ENCODE data around the gene TMEM271. TPM values are rescaled to one million over a fixed set of nuclear protein-coding genes. Genes with fewer than 3 reads are reported as not detected.

The TMEM271 gene
- total and polyA plus RNA-seq, 2 donors (not counting 3 experiments of a cell fraction or from before 2014, with no cell fraction given): not detected

DNA sequence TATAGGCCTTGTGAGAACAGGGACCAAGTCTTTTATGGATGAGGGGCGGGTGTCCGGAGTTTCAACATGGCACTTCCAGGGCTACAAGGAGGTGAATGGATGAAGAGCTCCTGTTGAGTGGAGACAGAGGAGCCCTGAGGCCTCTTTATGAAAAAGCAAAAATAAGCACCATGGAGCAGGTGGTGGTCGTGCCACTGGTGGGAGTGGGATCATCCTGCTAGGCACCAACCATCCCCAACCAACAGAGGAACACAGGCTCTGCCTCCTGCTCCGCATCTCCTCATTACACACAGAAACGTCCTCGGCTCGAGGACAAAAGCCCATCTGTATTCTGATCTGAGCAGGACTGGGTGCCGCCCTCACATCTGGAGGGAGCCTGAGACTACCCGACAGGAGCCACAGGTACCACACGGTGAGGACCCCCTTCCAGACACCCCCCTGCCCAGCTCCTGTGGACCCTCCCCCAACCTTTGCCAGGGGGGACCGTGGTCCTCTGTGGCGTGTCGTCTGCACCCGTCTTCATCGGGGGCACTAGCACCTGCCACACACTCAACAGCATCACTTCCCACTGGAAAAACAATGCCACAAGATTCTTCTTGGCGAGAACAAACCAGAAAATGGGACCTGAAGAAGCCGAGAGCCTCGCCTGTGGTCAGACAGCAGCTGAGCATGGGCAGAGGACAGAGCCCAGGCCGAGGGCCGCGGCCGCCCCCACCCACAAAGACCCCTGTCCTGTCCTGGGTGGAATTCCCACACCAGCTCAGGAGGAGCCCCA, 45.4 kb upstream of the TMEM271 start:
- POLR2A ChIA-PET: no interaction called here
- FAIRE-seq (no peak), DNase-seq (ENCODE audit: low read depth, low spot score) (no peak)
- Histone ChIP-seq H3K79me2 (ENCODE audit: control insufficient read depth, insufficient read depth, low read length) (no peaks in the 10 kb centered on the region), H3K4me3 (replicated peaks in 1 of 3; ENCODE audit: insufficient read depth in 1 of 3, low read depth in 1 of 3, low read length in 3 of 3) (no peak overlapping the region), H4K20me1 (replicated peaks; ENCODE audit: control insufficient read depth, extremely low read depth, insufficient read depth, low read length) (no peaks in the 10 kb centered on the region), H3K9me1 (replicated peaks; ENCODE audit: control insufficient read depth, extremely low read depth, insufficient read depth, low read length) (no peaks in the 10 kb centered on the region), H2AFZ (ENCODE audit: low read depth, low read length) (no peak overlapping the region), H3K36me3 (ENCODE audit: control insufficient read depth in 2 of 2, extremely low read depth in 1 of 2, insufficient read depth in 2 of 2, low read length in 2 of 2) (no peaks in the 10 kb centered on the region), H3K9me3 (replicated peaks; ENCODE audit: control insufficient read depth, insufficient read depth, low read length) (no peaks in the 10 kb centered on the region), H3K4me2 (ENCODE audit: insufficient read depth, low read length) (no peak overlapping the region), H3K9ac (replicated peaks; ENCODE audit: extremely low read depth, insufficient read depth, low read length) (no peak overlapping the region), H3K27ac (ENCODE audit: insufficient read depth, low read depth, low read length) (no peak overlapping the region), H3K27me3 (ENCODE audit: control insufficient read depth in 2 of 2, insufficient read depth in 2 of 2, low read length in 2 of 2) (no peaks in the 10 kb centered on the region), H3K4me1 (ENCODE audit: control insufficient read depth, extremely low read depth, insufficient read depth, low read length) (no peaks in the 10 kb centered on the region)
- no TSS peak for BruUV-seq (replicated peaks)
- TF ChIP-seq EZH2 (IDR thresholded peaks at IDR 0.05; ENCODE audit: borderline replicate concordance, low read depth, low read length, severe bottlenecking) (no peak), POLR2A (IDR thresholded peaks at IDR 0.05; ENCODE audit: low read depth, low read length) (no peak), MYC (IDR thresholded peaks at IDR 0.05; ENCODE audit: low read depth, low read length) (no peak), FOS (IDR thresholded peaks at IDR 0.05; ENCODE audit: borderline replicate concordance, insufficient read depth, low read length) (no peak), JUN (IDR thresholded peaks at IDR 0.05; ENCODE audit: borderline replicate concordance, insufficient read depth, insufficient read length, low read depth) (no peak), GATA2 (IDR thresholded peaks at IDR 0.05; ENCODE audit: insufficient read depth, insufficient read length, low read depth, low read length) (no peak), POLR2AphosphoS5 (IDR thresholded peaks at IDR 0.05; ENCODE audit: insufficient read depth, low read depth, low read length) (no peak)
- TF ChIP-seq, protein P1, sequence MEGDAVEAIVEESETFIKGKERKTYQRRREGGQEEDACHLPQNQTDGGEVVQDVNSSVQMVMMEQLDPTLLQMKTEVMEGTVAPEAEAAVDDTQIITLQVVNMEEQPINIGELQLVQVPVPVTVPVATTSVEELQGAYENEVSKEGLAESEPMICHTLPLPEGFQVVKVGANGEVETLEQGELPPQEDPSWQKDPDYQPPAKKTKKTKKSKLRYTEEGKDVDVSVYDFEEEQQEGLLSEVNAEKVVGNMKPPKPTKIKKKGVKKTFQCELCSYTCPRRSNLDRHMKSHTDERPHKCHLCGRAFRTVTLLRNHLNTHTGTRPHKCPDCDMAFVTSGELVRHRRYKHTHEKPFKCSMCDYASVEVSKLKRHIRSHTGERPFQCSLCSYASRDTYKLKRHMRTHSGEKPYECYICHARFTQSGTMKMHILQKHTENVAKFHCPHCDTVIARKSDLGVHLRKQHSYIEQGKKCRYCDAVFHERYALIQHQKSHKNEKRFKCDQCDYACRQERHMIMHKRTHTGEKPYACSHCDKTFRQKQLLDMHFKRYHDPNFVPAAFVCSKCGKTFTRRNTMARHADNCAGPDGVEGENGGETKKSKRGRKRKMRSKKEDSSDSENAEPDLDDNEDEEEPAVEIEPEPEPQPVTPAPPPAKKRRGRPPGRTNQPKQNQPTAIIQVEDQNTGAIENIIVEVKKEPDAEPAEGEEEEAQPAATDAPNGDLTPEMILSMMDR (IDR thresholded peaks at IDR 0.05; ENCODE audit: extremely low read depth in 1 of 2, insufficient read depth in 1 of 2, low read depth in 1 of 2, low read length in 2 of 2): no peak
- TF ChIP-seq, protein P2, sequence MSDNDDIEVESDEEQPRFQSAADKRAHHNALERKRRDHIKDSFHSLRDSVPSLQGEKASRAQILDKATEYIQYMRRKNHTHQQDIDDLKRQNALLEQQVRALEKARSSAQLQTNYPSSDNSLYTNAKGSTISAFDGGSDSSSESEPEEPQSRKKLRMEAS (IDR thresholded peaks at IDR 0.05; ENCODE audit: insufficient read depth, insufficient read length): no peak
- intact Hi-C loops (cut with micrococcal nuclease) (no loop called here), dilution Hi-C loops (cut with MboI; ENCODE audit: extremely low pct_ligation_motif_present, low sequenced_read_pairs) (no loop called here)
- CTCF ChIA-PET: no interaction called here

Data from endothelial cell of umbilical vein (primary cell).